Body of pancreas (tissue), 2 donors: ENCODE data around the gene GPR65. TPM values are rescaled to one million over a fixed set of nuclear protein-coding genes. Genes with fewer than 3 reads are reported as not detected.

ENCODE experiments used
- small RNA-seq: library from RNA; depleted of rRNA; stranded (forward); fragments of <200 nt; gene quantifications from one replicate; pipeline ENCODE3, GENCODE V24; 2016
- total RNA-seq, 2 donors: library from RNA; depleted of rRNA; stranded (reverse); fragments of >200 nt; gene quantifications; one replicate each; pipeline ENCODE4 v1.1.0, GENCODE V29; 2016

The GPR65 gene
- total RNA-seq, 2 donors from 2014 or later: 1.3 TPM; not detected in 1

Small RNA genes within 50 kb of the gene (small RNA-seq; reads per million reads assigned to genes)
- gene RNU6-835P: not detected

Other genes starting within 250 kb of the GPR65 start
- gene GALC, start 12.0 kb upstream of the GPR65 start, total RNA-seq: 10 to 100 TPM; 19.7 to 42.5 TPM